Bronchial epithelial cell (primary cell): ENCODE measurements around the gene TAC3. TPM values are rescaled to one million over a fixed set of nuclear protein-coding genes. Genes with fewer than 3 reads are reported as not detected.
"Not testable (repeated sequence)": the region's sequence is repeated elsewhere in the genome, so short reads cannot be mapped to it uniquely, and the experiment has no call there.

ENCODE experiments used
- DNase-seq: peaks from one replicate; pipeline ENCODE4 v3.0.0-alpha.2; 2010; ENCODE audit warnings: low read depth
- FAIRE-seq: peaks from 2 replicates; lab custom pipeline; 2011; peaks lifted over from hg19 to GRCh38; lab: Jason Lieb, UNC
- H3K27me3 ChIP-seq: 2 replicates; pipeline ENCODE4 v1.5.1; 2011; ENCODE audit warnings: low read length; ENCODE audit not compliant: control insufficient read depth, insufficient read depth
- H3K36me3 ChIP-seq: 2 replicates; pipeline ENCODE4 v1.5.1; 2011; ENCODE audit warnings: low read length; ENCODE audit not compliant: control insufficient read depth, insufficient read depth
- H3K4me3 ChIP-seq: 2 replicates; pipeline ENCODE4 v1.5.1; 2011; ENCODE audit warnings: mild to moderate bottlenecking, low read depth, low read length, control low read depth
- CTCF ChIP-seq: IDR thresholded peaks from 2 replicates; pipeline ENCODE4 v1.5.1; 2011; ENCODE audit warnings: mild to moderate bottlenecking, moderate library complexity, low read length, control low read depth, inconsistent platforms; ENCODE audit not compliant: insufficient read depth, severe bottlenecking
- total RNA-seq: library from RNA; depleted of rRNA; stranded (reverse); fragments of >200 nt; gene quantifications from 2 replicates; pipeline ENCODE4 v1.2.1, GENCODE V29; 2014

The TAC3 gene
- total RNA-seq, 1 donor from 2014 or later: not detected

GRCh38 chr12:57019983-57020719 lies 3.8 kb upstream of the TAC3 start:
- peaks cover 4% of the 10 kb centered on the region for H3K27me3 ChIP-seq
- H3K36me3 ChIP-seq: no peaks in the 10 kb centered on the region
- DNase-seq (peak; percentile 63), FAIRE-seq (no peak)
- TF ChIP-seq CTCF: no peak
- no peak overlapping the region for H3K4me3 ChIP-seq

DNA sequence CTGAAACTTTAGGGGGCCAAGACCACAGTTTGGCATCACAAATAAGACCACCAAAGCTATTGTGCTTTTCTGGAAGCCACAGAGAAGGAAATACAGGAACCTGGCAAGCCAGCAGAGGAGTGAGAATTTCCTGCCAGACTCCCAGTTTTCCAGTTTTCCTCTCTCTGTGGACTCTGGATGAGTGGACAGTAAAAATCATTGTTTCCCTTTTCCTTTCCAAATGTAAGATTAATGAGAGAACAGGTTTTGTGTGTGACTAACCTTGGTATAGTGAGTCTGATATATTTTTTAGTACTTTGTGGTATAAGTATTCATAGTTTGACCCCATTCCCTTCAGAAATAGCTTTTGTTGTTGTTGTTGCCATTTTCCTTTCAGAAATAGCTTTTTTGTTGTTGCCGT lies 2.6 kb upstream of the TAC3 start:
- FAIRE-seq: no peak
- Histone ChIP-seq H3K4me3 (no peak overlapping the region), H3K36me3 (no peaks in the 10 kb centered on the region), H3K27me3 (peaks cover 7% of the 10 kb centered on the region)
- DNase-seq: no peak
- TF ChIP-seq CTCF: no peak

DNA sequence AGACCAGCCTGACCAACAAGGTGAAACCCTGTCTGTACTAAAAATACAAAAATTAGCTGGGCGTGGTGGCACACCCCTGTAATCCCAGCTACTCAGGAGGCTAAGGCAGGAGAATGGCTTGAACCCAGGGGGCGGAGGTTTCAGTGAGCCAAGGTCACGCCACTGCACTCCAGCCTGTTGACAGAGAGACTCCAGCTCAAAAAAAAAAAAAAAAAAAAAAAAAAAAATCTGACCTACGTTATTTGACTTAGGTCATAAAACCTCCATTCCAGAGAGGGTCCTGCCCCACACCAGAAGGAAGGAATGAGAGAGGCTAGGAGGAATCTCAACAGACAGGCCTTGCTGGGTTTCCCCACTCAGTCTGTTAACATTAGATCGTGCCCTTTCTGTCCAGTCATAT lies 2.0 kb upstream of the TAC3 start:
- not testable (repeated sequence) for H3K36me3 ChIP-seq, H3K27me3 ChIP-seq, FAIRE-seq, DNase-seq, H3K4me3 ChIP-seq

DNA sequence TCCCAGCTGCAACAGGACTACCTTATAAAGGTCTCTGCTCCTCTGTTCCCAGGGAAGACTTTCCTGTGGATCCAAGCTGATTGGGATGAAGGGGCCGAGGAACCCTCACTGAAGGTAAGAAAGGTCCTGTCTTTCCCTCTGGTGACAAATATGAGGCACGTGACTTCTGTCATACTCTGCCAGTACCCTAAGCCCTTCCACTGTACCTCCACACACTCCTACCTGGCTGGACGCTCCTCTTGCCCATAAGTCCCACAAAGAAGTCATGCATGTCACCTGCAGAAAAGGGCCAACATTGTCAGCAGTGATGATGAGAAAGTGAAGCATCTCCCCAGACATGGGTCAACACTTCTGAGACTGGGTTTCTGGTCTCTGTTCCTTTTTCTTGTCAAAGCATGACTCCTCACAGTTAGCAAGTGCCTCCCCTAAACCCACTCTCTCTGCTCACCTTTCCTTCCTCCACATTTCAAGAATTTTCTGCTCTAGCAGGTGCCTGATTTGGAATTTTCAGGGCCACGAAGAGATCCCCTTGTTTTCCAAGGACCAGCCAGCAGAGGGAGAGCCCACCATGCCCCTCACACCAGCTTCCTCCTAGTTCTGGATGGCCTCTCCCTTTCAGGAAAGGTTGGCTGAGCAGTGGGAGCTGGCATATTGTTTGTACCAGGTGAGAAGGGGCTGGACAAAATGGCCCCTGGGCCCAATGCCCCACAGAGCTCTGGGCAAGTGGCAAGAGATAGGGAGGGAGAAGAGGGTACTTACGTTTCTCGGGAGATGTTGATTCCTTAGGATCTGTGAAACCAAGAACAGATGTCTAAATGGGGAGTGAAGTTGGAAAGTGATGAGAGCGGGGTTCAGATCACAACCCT lies 3.5 kb downstream of the TAC3 start:
- TF ChIP-seq CTCF: no peak
- Histone ChIP-seq H3K27me3 (peaks cover 11% of the 10 kb centered on the region), H3K36me3 (no peaks in the 10 kb centered on the region), H3K4me3 (no peak overlapping the region)
- no peak for FAIRE-seq
- DNase-seq: no peak

DNA sequence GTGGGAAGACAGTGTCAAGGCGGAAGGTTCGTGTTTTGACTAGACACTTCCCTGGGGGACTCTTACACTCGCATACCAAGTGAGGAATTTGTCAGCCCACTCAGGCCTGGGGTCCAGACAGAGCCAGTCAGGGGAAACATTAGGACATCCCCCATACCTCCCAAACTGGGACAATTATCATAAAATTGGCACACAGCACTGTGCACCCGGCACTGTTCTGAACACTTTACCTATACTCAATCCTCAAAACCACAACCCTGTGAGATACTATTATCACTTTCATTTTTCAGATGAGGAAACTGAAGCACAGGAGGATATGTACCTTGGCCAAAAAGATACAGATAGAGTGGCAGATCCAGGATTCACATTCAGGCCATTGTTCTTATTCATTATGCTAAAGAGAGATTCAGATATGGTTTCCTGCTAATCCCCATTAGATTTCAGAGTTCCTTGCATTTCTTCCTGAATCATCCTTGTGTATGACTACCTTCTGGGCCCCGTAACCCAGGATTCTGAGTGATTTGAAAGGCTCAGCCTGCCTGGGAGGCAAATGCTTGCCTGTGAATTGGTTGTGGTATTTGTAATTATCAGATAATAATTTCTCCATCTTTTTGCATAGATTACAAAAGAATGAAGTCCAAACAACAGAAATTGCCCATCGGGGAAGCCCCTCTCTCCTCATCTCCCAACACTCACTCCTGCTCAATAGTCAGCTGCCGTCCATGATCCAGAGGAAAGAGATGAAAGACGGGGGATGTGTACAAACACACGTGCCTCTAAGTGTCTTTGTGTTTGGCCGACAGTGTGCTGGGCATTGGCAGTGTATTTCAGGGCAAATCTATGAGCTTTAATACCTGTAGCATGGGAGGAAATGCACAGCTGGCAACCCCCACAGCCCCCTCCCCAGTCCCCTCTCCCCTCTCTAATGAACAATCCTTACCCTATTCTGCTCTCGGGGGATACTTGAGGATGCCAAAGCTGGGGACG lies 4.6 kb downstream of the TAC3 start:
- H3K4me3 ChIP-seq: no peak overlapping the region
- TF ChIP-seq CTCF: no peak
- peaks cover 11% of the 10 kb centered on the region for H3K27me3 ChIP-seq
- H3K36me3 ChIP-seq: no peaks in the 10 kb centered on the region
- DNase-seq: no peak
- FAIRE-seq: no peak
